Activated naive CD4-positive, alpha-beta T cell treated with anti-CD3 and anti-CD28 coated beads, Interleukin-2, amount 50 U/mL, for 24 hours (primary cell): ENCODE results near the gene PPA1.
"Not testable (repeated sequence)": the region's sequence is repeated elsewhere in the genome, so short reads cannot be mapped to it uniquely, and the experiment has no call there.

Experiments
- H3K27ac Mint-ChIP-seq: one replicate; pipeline ENCODE4 v1.8.0; 2021; ENCODE audit warnings: mild to moderate bottlenecking, mixed read lengths
- H3K27me3 Mint-ChIP-seq: one replicate; pipeline ENCODE4 v1.8.0; 2021; ENCODE audit warnings: mixed read lengths
- H3K36me3 Mint-ChIP-seq: one replicate; pipeline ENCODE4 v1.8.0; 2021; ENCODE audit warnings: mixed read lengths
- H3K4me1 Mint-ChIP-seq: one replicate; pipeline ENCODE4 v1.8.0; 2021; ENCODE audit warnings: mixed read lengths
- H3K4me3 Mint-ChIP-seq: one replicate; pipeline ENCODE4 v1.8.0; 2021; ENCODE audit warnings: mild to moderate bottlenecking, mixed read lengths
- H3K9me3 Mint-ChIP-seq: one replicate; pipeline ENCODE4 v1.8.0; 2021; ENCODE audit warnings: mixed read lengths

Gene PPA1

GRCh38 chr10:70193391-70193844, 39.8 kb downstream of the PPA1 start:
- no peak overlapping the region for H3K4me3 Mint-ChIP-seq
- H3K27ac Mint-ChIP-seq: no peak overlapping the region
- H3K36me3 Mint-ChIP-seq: peaks cover 6% of the 10 kb centered on the region
- peaks cover 11% of the 10 kb centered on the region for H3K4me1 Mint-ChIP-seq
- no peaks in the 10 kb centered on the region for H3K27me3 Mint-ChIP-seq
- no peaks in the 10 kb centered on the region for H3K9me3 Mint-ChIP-seq

- no peaks in the 10 kb centered on the region for H3K9me3 Mint-ChIP-seq
Measured at GRCh38 chr10:70192326-70192968, 40.8 kb downstream of the PPA1 start.

GRCh38 chr10:70191972-70192305, 41.3 kb downstream of the PPA1 start:
- H3K4me1 Mint-ChIP-seq: peaks cover 2% of the 10 kb centered on the region
- no peaks in the 10 kb centered on the region for H3K9me3 Mint-ChIP-seq
- H3K27me3 Mint-ChIP-seq: no peaks in the 10 kb centered on the region
- H3K4me3 Mint-ChIP-seq: no peak overlapping the region
- no peaks in the 10 kb centered on the region for H3K36me3 Mint-ChIP-seq
- H3K27ac Mint-ChIP-seq: no peak overlapping the region

More at GRCh38 chr10:70192326-70192968, 40.8 kb downstream of the PPA1 start:
- Mint-ChIP-seq H3K27me3 (no peaks in the 10 kb centered on the region), H3K36me3 (peaks cover under 1% of the 10 kb centered on the region), H3K27ac (no peak overlapping the region), H3K4me1 (peaks cover 7% of the 10 kb centered on the region), H3K4me3 (no peak overlapping the region)

- H3K9me3 Mint-ChIP-seq: no peaks in the 10 kb centered on the region
- H3K27me3 Mint-ChIP-seq: no peaks in the 10 kb centered on the region
- no peaks in the 10 kb centered on the region for H3K4me1 Mint-ChIP-seq
- no peak overlapping the region for H3K4me3 Mint-ChIP-seq
- no peak overlapping the region for H3K27ac Mint-ChIP-seq
- H3K36me3 Mint-ChIP-seq: no peaks in the 10 kb centered on the region
Measured at GRCh38 chr10:70191161-70191971, 41.9 kb downstream of the PPA1 start.

- Mint-ChIP-seq H3K4me1 (no peaks in the 10 kb centered on the region), H3K4me3 (no peak overlapping the region), H3K27me3 (no peaks in the 10 kb centered on the region), H3K9me3 (no peaks in the 10 kb centered on the region), H3K36me3 (no peaks in the 10 kb centered on the region), H3K27ac (no peak overlapping the region)
Measured at GRCh38 chr10:70190581-70190980, 42.6 kb downstream of the PPA1 start.

- no peaks in the 10 kb centered on the region for H3K4me1 Mint-ChIP-seq
- H3K36me3 Mint-ChIP-seq: no peaks in the 10 kb centered on the region
Measured at GRCh38 chr10:70190102-70190501, 43.1 kb downstream of the PPA1 start.

GRCh38 chr10:70188768-70189167, 44.5 kb downstream of the PPA1 start:
- H3K27me3 Mint-ChIP-seq: no peaks in the 10 kb centered on the region
- no peaks in the 10 kb centered on the region for H3K4me1 Mint-ChIP-seq
- H3K36me3 Mint-ChIP-seq: no peaks in the 10 kb centered on the region
- H3K9me3 Mint-ChIP-seq: no peaks in the 10 kb centered on the region
- H3K4me3 Mint-ChIP-seq: no peak overlapping the region
- H3K27ac Mint-ChIP-seq: no peak overlapping the region

More at GRCh38 chr10:70190102-70190501, 43.1 kb downstream of the PPA1 start:
- no peak overlapping the region for H3K27ac Mint-ChIP-seq
- no peaks in the 10 kb centered on the region for H3K9me3 Mint-ChIP-seq
- no peaks in the 10 kb centered on the region for H3K27me3 Mint-ChIP-seq
- H3K4me3 Mint-ChIP-seq: no peak overlapping the region

GRCh38 chr10:70186571-70186970, 46.7 kb downstream of the PPA1 start:
- Mint-ChIP-seq H3K4me3 (no peak overlapping the region), H3K27ac (no peak overlapping the region), H3K9me3 (no peaks in the 10 kb centered on the region), H3K4me1 (no peaks in the 10 kb centered on the region), H3K27me3 (no peaks in the 10 kb centered on the region), H3K36me3 (no peaks in the 10 kb centered on the region)

- H3K27ac Mint-ChIP-seq: peak overlapping the region; percentile 41
- no peaks in the 10 kb centered on the region for H3K9me3 Mint-ChIP-seq
- no peaks in the 10 kb centered on the region for H3K4me1 Mint-ChIP-seq
Measured at GRCh38 chr10:70186090-70186489, 47.1 kb downstream of the PPA1 start.

GRCh38 chr10:70183304-70183703, 49.9 kb downstream of the PPA1 start:
- Mint-ChIP-seq H3K9me3 (peaks cover 4% of the 10 kb centered on the region), H3K36me3 (no peaks in the 10 kb centered on the region)

More at GRCh38 chr10:70186090-70186489, 47.1 kb downstream of the PPA1 start:
- no peaks in the 10 kb centered on the region for H3K27me3 Mint-ChIP-seq
- no peak overlapping the region for H3K4me3 Mint-ChIP-seq
- H3K36me3 Mint-ChIP-seq: no peaks in the 10 kb centered on the region

GRCh38 chr10:70179209-70179608, 54.0 kb downstream of the PPA1 start:
- peaks cover 13% of the 10 kb centered on the region for H3K4me1 Mint-ChIP-seq
- not testable (repeated sequence) for H3K27me3 Mint-ChIP-seq, H3K4me3 Mint-ChIP-seq, H3K27ac Mint-ChIP-seq, H3K9me3 Mint-ChIP-seq, H3K36me3 Mint-ChIP-seq

More at GRCh38 chr10:70183304-70183703, 49.9 kb downstream of the PPA1 start:
- H3K27ac Mint-ChIP-seq: no peak overlapping the region
- H3K4me3 Mint-ChIP-seq: no peak overlapping the region
- H3K4me1 Mint-ChIP-seq: no peaks in the 10 kb centered on the region
- H3K27me3 Mint-ChIP-seq: peaks cover 1% of the 10 kb centered on the region

GRCh38 chr10:70178139-70178725, 55.0 kb downstream of the PPA1 start:
- Mint-ChIP-seq H3K36me3 (no peaks in the 10 kb centered on the region), H3K4me3 (no peak overlapping the region), H3K9me3 (peaks cover 4% of the 10 kb centered on the region), H3K27me3 (peaks cover 1% of the 10 kb centered on the region), H3K27ac (no peak overlapping the region), H3K4me1 (peaks cover 19% of the 10 kb centered on the region)

GRCh38 chr10:70176441-70176840, 56.8 kb downstream of the PPA1 start:
- H3K9me3 Mint-ChIP-seq: peaks cover 4% of the 10 kb centered on the region
- H3K4me1 Mint-ChIP-seq: peaks cover 26% of the 10 kb centered on the region
- no peak overlapping the region for H3K27ac Mint-ChIP-seq
- H3K4me3 Mint-ChIP-seq: no peak overlapping the region
- peaks cover 1% of the 10 kb centered on the region for H3K27me3 Mint-ChIP-seq
- H3K36me3 Mint-ChIP-seq: no peaks in the 10 kb centered on the region

- H3K9me3 Mint-ChIP-seq: peaks cover 4% of the 10 kb centered on the region
- H3K27ac Mint-ChIP-seq: no peak overlapping the region
- peaks cover 31% of the 10 kb centered on the region for H3K4me1 Mint-ChIP-seq
- no peak overlapping the region for H3K4me3 Mint-ChIP-seq
- H3K27me3 Mint-ChIP-seq: peaks cover 1% of the 10 kb centered on the region
- no peaks in the 10 kb centered on the region for H3K36me3 Mint-ChIP-seq
Measured at GRCh38 chr10:70175516-70175915, 57.7 kb downstream of the PPA1 start.

GRCh38 chr10:70174058-70174741, 59.0 kb downstream of the PPA1 start:
- Mint-ChIP-seq H3K27ac (peak overlapping the region; percentile 93), H3K4me3 (no peak overlapping the region), H3K4me1 (peaks cover 33% of the 10 kb centered on the region), H3K36me3 (no peaks in the 10 kb centered on the region), H3K27me3 (peaks cover 1% of the 10 kb centered on the region), H3K9me3 (no peaks in the 10 kb centered on the region)
